Dedifferentiated amniotic fluid mesenchymal stem cell (primary cell): ENCODE data around the gene BTBD9.

Experiments used
- DNase-seq: peaks from one replicate; pipeline ENCODE4 v3.0.0-alpha.2; 2016; ENCODE audit errors: extremely low spot score

The BTBD9 gene

GRCh38 chr6:38346291-38347079 lies 293.2 kb downstream of the BTBD9 start:
- peak; percentile 84 for DNase-seq

- DNase-seq: no peak
These were observed 294.1 kb downstream of the BTBD9 start for GRCh38 chr6:38345586-38345985.

- no peak for DNase-seq
These were observed 298.2 kb downstream of the BTBD9 start for GRCh38 chr6:38341496-38341895.

GRCh38 chr6:38339914-38340313 lies 299.8 kb downstream of the BTBD9 start:
- no peak for DNase-seq

GRCh38 chr6:38337819-38338465 lies 301.8 kb downstream of the BTBD9 start:
- DNase-seq: peak; percentile 97

GRCh38 chr6:38336922-38337321 lies 302.8 kb downstream of the BTBD9 start:
- no peak for DNase-seq

- no peak for DNase-seq
These were observed 312.9 kb downstream of the BTBD9 start for GRCh38 chr6:38326837-38327236.

GRCh38 chr6:38323216-38323615 lies 316.5 kb downstream of the BTBD9 start:
- no peak for DNase-seq

GRCh38 chr6:38322138-38322537 lies 317.6 kb downstream of the BTBD9 start:
- DNase-seq: no peak

- DNase-seq: no peak
These were observed 318.9 kb downstream of the BTBD9 start for GRCh38 chr6:38320843-38321242.

- no peak for DNase-seq
These were observed 319.4 kb downstream of the BTBD9 start for GRCh38 chr6:38320358-38320757.

- DNase-seq: no peak
These were observed 320.2 kb downstream of the BTBD9 start for GRCh38 chr6:38319256-38320212.

GRCh38 chr6:38316099-38316868 lies 323.4 kb downstream of the BTBD9 start:
- DNase-seq: no peak

GRCh38 chr6:38311201-38311600 lies 328.5 kb downstream of the BTBD9 start:
- no peak for DNase-seq

GRCh38 chr6:38310061-38310460 lies 329.7 kb downstream of the BTBD9 start:
- no peak for DNase-seq

- no peak for DNase-seq
These were observed 332.0 kb downstream of the BTBD9 start for GRCh38 chr6:38307740-38308139.

- DNase-seq: no peak
These were observed 332.8 kb downstream of the BTBD9 start for GRCh38 chr6:38306931-38307330.

GRCh38 chr6:38305995-38306681 lies 333.6 kb downstream of the BTBD9 start:
- no peak for DNase-seq

GRCh38 chr6:38302838-38303237 lies 336.9 kb downstream of the BTBD9 start:
- DNase-seq: no peak

GRCh38 chr6:38302081-38302480 lies 337.6 kb downstream of the BTBD9 start:
- no peak for DNase-seq
